ENCODE measurements around the gene SPAG16. TPM values are rescaled to one million over a fixed set of nuclear protein-coding genes. Genes with fewer than 3 reads are reported as not detected.

The SPAG16 gene
- total RNA-seq, 1 experiment from 2014 or later: 17.3 TPM

- no peak for DNase-seq
- Histone ChIP-seq H3K27me3 (ENCODE audit: insufficient read depth, low read length) (no peaks in the 10 kb centered on the region), H3K4me2 (ENCODE audit: insufficient read depth, insufficient read length, low read length) (no peak overlapping the region), H3K14ac (ENCODE audit: insufficient read depth, low read length) (no peak overlapping the region), H2BK12ac (ENCODE audit: insufficient read length, low read depth, low read length) (no peak overlapping the region), H3K4ac (ENCODE audit: low read depth, low read length) (no peak overlapping the region), H3K4me1 (ENCODE audit: insufficient read depth, low read length) (no peaks in the 10 kb centered on the region), H2BK15ac (ENCODE audit: low read depth, low read length) (no peak overlapping the region), H2AFZ (ENCODE audit: low read length) (no peak overlapping the region), H2BK120ac (ENCODE audit: low read depth, low read length, poor library complexity, severe bottlenecking) (no peak overlapping the region), H3K79me1 (ENCODE audit: insufficient read depth, low read depth, low read length, poor library complexity, severe bottlenecking) (no peaks in the 10 kb centered on the region), H3K56ac (ENCODE audit: insufficient read length, low read depth, low read length) (no peak overlapping the region), H3K27ac (ENCODE audit: insufficient read length, low read depth, low read length) (no peak overlapping the region), H2AK5ac (ENCODE audit: insufficient read length, low read length) (no peak overlapping the region), H3K23me2 (ENCODE audit: insufficient read length, low read depth, low read length, poor library complexity, severe bottlenecking) (no peaks in the 10 kb centered on the region), H3T11ph (ENCODE audit: low read length) (no peak overlapping the region), H4K91ac (ENCODE audit: insufficient read length, low read depth, low read length) (no peak overlapping the region), H3K79me2 (ENCODE audit: insufficient read depth, low read length) (no peaks in the 10 kb centered on the region), H3K9me3 (ENCODE audit: control insufficient read depth, low read depth, low read length) (no peaks in the 10 kb centered on the region), H3K23ac (ENCODE audit: insufficient read length, low read depth, low read length) (no peak overlapping the region), H2BK5ac (ENCODE audit: insufficient read length, low read length) (no peak overlapping the region), H3K18ac (ENCODE audit: insufficient read length, low read depth, low read length) (no peak overlapping the region), H4K5ac (ENCODE audit: insufficient read length, low read depth, low read length) (no peak overlapping the region), H4K8ac (replicated peaks; ENCODE audit: insufficient read length, low read depth, low read length) (no peak overlapping the region), H2BK20ac (ENCODE audit: low read depth, low read length, poor library complexity, severe bottlenecking) (no peak overlapping the region), H3K9ac (ENCODE audit: extremely low read depth, insufficient read length, low read length) (no peak overlapping the region), H4K20me1 (ENCODE audit: control insufficient read depth, insufficient read depth, insufficient read length) (no peaks in the 10 kb centered on the region)
- H3K4me3 Mint-ChIP-seq: no peak overlapping the region
- no peaks in the 10 kb centered on the region for H3K9me3 Mint-ChIP-seq
- WGBS (ENCODE audit: extremely low coverage, insufficient read length, low lambda C conversion rate): no CpG with 5 or more reads among the region's 1 CpG
- H3K27ac Mint-ChIP-seq: peak overlapping the region in 2 of 3 experiments; percentile 7 to 28; a peak in 3 of 7 replicates
- H3K4me1 Mint-ChIP-seq: peaks cover 27 to 31% of the 10 kb centered on the region in 2 experiments
- TF ChIP-seq CTCF (conservative IDR thresholded peaks at IDR 0.05): no peak
- H3K36me3 Mint-ChIP-seq (ENCODE audit: insufficient read depth in 1 of 3, low read depth in 3 of 3): no peaks in the 10 kb centered on the region
- no peaks in the 10 kb centered on the region; the same call in 1 of the 2 replicates for H3K27me3 Mint-ChIP-seq (ENCODE audit: low read depth)
Observed at GRCh38 chr2:214215107-214215506, 930.8 kb downstream of the SPAG16 start.

All from H9 (cell line).